Common myeloid progenitor, CD34-positive (primary cell): Measurements from ENCODE around the gene ERN1.

ENCODE experiments used
- CTCF ChIA-PET: fragments of 350-600 bp; sonication (Branson Sonifier 250); formaldehyde crosslinking; loops from one replicate; lab custom pipeline; 2021; ENCODE audit warnings: antibody characterized with exemption; lab: Charles Lee
- POLR2A ChIA-PET: fragments of 350-600 bp; sonication (Branson Sonifier 250); formaldehyde crosslinking; loops from one replicate; lab custom pipeline; 2021; ENCODE audit warnings: antibody characterized with exemption; lab: Charles Lee
- DNase-seq, 3 donors: peaks; one replicate each; pipeline versions ENCODE4 v3.0.0 to v3.0.0-alpha.2; 2013
- H3K27ac ChIP-seq, 2 experiments: 1 replicate in 1 of 2; 2 replicates in 1 of 2; pipeline ENCODE4 v1.7.0; 2013; ENCODE audit warnings: inconsistent platforms in 2 of 2, low read length in 2 of 2, mild to moderate bottlenecking in 2 of 2, low read depth in 1 of 2, moderate library complexity in 1 of 2; ENCODE audit not compliant: severe bottlenecking in 2 of 2, insufficient read depth in 1 of 2, poor library complexity in 1 of 2
- H3K27me3 ChIP-seq, 5 experiments: replicated peaks in 2 of 5; 1 replicate in 3 of 5; 2 replicates in 2 of 5; pipeline versions ENCODE4 v1.6.1 to v1.7.0; 2013; ENCODE audit warnings: low read length in 4 of 5, mild to moderate bottlenecking in 2 of 5, moderate library complexity in 2 of 5, inconsistent platforms in 1 of 5; ENCODE audit not compliant: insufficient read depth in 5 of 5, control insufficient read depth in 4 of 5
- H3K36me3 ChIP-seq, 4 experiments: 1 replicate in 2 of 4; 2 replicates in 2 of 4; pipeline versions ENCODE4 v1.6.1 to v1.7.0; 2013; ENCODE audit warnings: low read length in 3 of 4, control low read depth in 1 of 4, mild to moderate bottlenecking in 1 of 4; ENCODE audit not compliant: control insufficient read depth in 4 of 4, insufficient read depth in 4 of 4
- H3K4me1 ChIP-seq, 4 experiments: 1 replicate in 3 of 4; 2 replicates in 1 of 4; pipeline versions ENCODE4 v1.6.1 to v1.7.1; 2013; ENCODE audit warnings: low read length in 3 of 4, mild to moderate bottlenecking in 3 of 4, control low read depth in 1 of 4, inconsistent platforms in 1 of 4, moderate library complexity in 1 of 4; ENCODE audit not compliant: control insufficient read depth in 4 of 4, insufficient read depth in 4 of 4; ENCODE audit errors: control extremely low read depth in 1 of 4
- H3K4me3 ChIP-seq, 7 experiments: 1 replicate in 4 of 7; 2 replicates in 3 of 7; pipeline versions ENCODE4 v1.5.1 to v1.7.0; 2013; ENCODE audit warnings: mild to moderate bottlenecking in 7 of 7, low read length in 6 of 7, moderate library complexity in 6 of 7, inconsistent platforms in 2 of 7, low read depth in 2 of 7, control low read depth in 1 of 7; ENCODE audit not compliant: insufficient read depth in 4 of 7, control insufficient read depth in 1 of 7; ENCODE audit errors: extremely low read depth in 1 of 7
- H3K9me3 ChIP-seq, 5 experiments: 1 replicate in 4 of 5; 2 replicates in 1 of 5; pipeline versions ENCODE4 v1.6.1 to v1.7.1; 2013; ENCODE audit warnings: low read length in 4 of 5, mild to moderate bottlenecking in 2 of 5, inconsistent platforms in 1 of 5, low read depth in 1 of 5, moderate library complexity in 1 of 5; ENCODE audit not compliant: control insufficient read depth in 4 of 5, insufficient read depth in 2 of 5; ENCODE audit errors: control extremely low read depth in 1 of 5
- WGBS: methylation state at CpG from one replicate; pipeline ENCODE4 v1.1.5; 2013; ENCODE audit not compliant: insufficient coverage; 5-methylcytosine and 5-hydroxymethylcytosine counted together

ERN1 gene

GRCh38 chr17:64131606-64132270 is 1.8 kb upstream of the ERN1 start:
- Histone ChIP-seq H3K36me3 (no peaks in the 10 kb centered on the region), H3K27me3 (no peaks in the 10 kb centered on the region), H3K27ac (no peak overlapping the region), H3K9me3 (no peaks in the 10 kb centered on the region), H3K4me1 (peaks cover 0 to 22% (median 18%) of the 10 kb centered on the region in 4 experiments), H3K4me3 (no peak overlapping the region)
- 95% methylated on average over 4 of the region's 5 CpGs for WGBS
- DNase-seq, result no peak
- ChIA-PET CTCF (interaction anchor here (0.9 to 7.9 kb wide), 18 partner anchors 10 to 272 kb away, joined by 3 to 212 read pairs (median 8); partner anchors contain the start of genes CSHL1 and GH1), POLR2A (interaction anchor here (0.7 kb wide), 1 partner anchor 142 kb away, joined by 4 read pairs; no protein-coding TSS in a partner anchor)

GRCh38 chr17:64130559-64131001 is 636 bp upstream of the ERN1 start:
- Histone ChIP-seq H3K27ac (peak overlapping the region in 1 of 2 experiments; percentile 51), H3K36me3 (no peaks in the 10 kb centered on the region), H3K9me3 (no peaks in the 10 kb centered on the region), H3K4me3 (peak overlapping the region in 6 of 7 experiments; percentile 35 to 74 (median 48)), H3K27me3 (no peaks in the 10 kb centered on the region), H3K4me1 (peaks cover 0 to 22% (median 18%) of the 10 kb centered on the region in 4 experiments)
- POLR2A ChIA-PET, result interaction anchor here (0.5 to 2.4 kb wide), 9 partner anchors 12 to 110 kb away, joined by 3 to 15 read pairs (median 5); partner anchors contain the start of gene ICAM2
- 3% methylated on average over 17 of the region's 24 CpGs for WGBS
- peak in 2 of 3 donors; percentile 81 to 85 for DNase-seq
- CTCF ChIA-PET, result interaction anchor here (0.9 to 7.9 kb wide), 12 partner anchors 9 to 219 kb away, joined by 3 to 212 read pairs (median 5); partner anchors contain the start of genes CSHL1 and GH1

GRCh38 chr17:64129515-64129764 is 504 bp downstream of the ERN1 start:
- 0% methylated on average over 20 of the region's 31 CpGs for WGBS
- H3K9me3 ChIP-seq, result no peaks in the 10 kb centered on the region
- peaks cover 0 to 22% (median 18%) of the 10 kb centered on the region in 4 experiments for H3K4me1 ChIP-seq
- POLR2A ChIA-PET, result interaction anchor here (0.7 to 2.4 kb wide), 7 partner anchors 8 to 104 kb away, joined by 3 to 11 read pairs (median 5); no protein-coding TSS in a partner anchor
- H3K27ac ChIP-seq, result peak overlapping the region; percentile 33 to 75
- no peak for DNase-seq
- CTCF ChIA-PET, result interaction anchor here (0.6 to 7.9 kb wide), 8 partner anchors 8 to 218 kb away, joined by 3 to 212 read pairs (median 6); partner anchors contain the start of gene CSHL1
- H3K27me3 ChIP-seq, result no peaks in the 10 kb centered on the region
- H3K4me3 ChIP-seq, result peak overlapping the region; percentile 65 to 89 (median 85)
- no peaks in the 10 kb centered on the region for H3K36me3 ChIP-seq

- DNase-seq, result peak in 1 of 3 donors; percentile 36
- Histone ChIP-seq H3K4me1 (peaks cover 0 to 22% (median 18%) of the 10 kb centered on the region in 4 experiments), H3K9me3 (no peaks in the 10 kb centered on the region), H3K27ac (peak overlapping the region; percentile 33 to 75), H3K4me3 (peak overlapping the region; percentile 65 to 89 (median 85)), H3K27me3 (no peaks in the 10 kb centered on the region), H3K36me3 (no peaks in the 10 kb centered on the region)
- 15% methylated on average over 11 of the region's 15 CpGs for WGBS
- CTCF ChIA-PET, result interaction anchor here (0.6 to 7.9 kb wide), 8 partner anchors 7 to 218 kb away, joined by 3 to 212 read pairs (median 6); partner anchors contain the start of gene CSHL1
- POLR2A ChIA-PET, result interaction anchor here (0.7 to 2.4 kb wide), 7 partner anchors 8 to 104 kb away, joined by 3 to 11 read pairs (median 5); no protein-coding TSS in a partner anchor
These were observed 993 bp downstream of the ERN1 start for GRCh38 chr17:64128787-64129514.

- ChIA-PET CTCF (interaction anchor here (1.5 kb wide), 1 partner anchor 98 kb away, joined by 3 read pairs; no protein-coding TSS in a partner anchor), POLR2A (no interaction called here)
- no peak overlapping the region for H3K27ac ChIP-seq
These were observed 3.0 kb downstream of the ERN1 start for GRCh38 chr17:64126918-64127317.

GRCh38 chr17:64125937-64126336 is 4.0 kb downstream of the ERN1 start:
- H3K4me3 ChIP-seq, result no peak overlapping the region
- no peaks in the 10 kb centered on the region for H3K36me3 ChIP-seq
- DNase-seq, result no peak
- CTCF ChIA-PET, result interaction anchor here (1.1 kb wide), 1 partner anchor 13 kb away, joined by 5 read pairs; no protein-coding TSS in a partner anchor
- 93% methylated on average over 2 of the region's 3 CpGs for WGBS
- H3K4me1 ChIP-seq, result peaks cover 0 to 24% (median 21%) of the 10 kb centered on the region in 4 experiments
- H3K27me3 ChIP-seq, result no peaks in the 10 kb centered on the region
- no peak overlapping the region for H3K27ac ChIP-seq
- H3K9me3 ChIP-seq, result no peaks in the 10 kb centered on the region
- POLR2A ChIA-PET, result no interaction called here

More at GRCh38 chr17:64126918-64127317, 3.0 kb downstream of the ERN1 start:
- no peak for DNase-seq
- H3K27me3 ChIP-seq, result no peaks in the 10 kb centered on the region
- WGBS, result 100% methylated on average over 1 of the region's 1 CpG
- H3K4me3 ChIP-seq, result no peak overlapping the region
- no peaks in the 10 kb centered on the region for H3K36me3 ChIP-seq
- H3K9me3 ChIP-seq, result no peaks in the 10 kb centered on the region
- H3K4me1 ChIP-seq, result peaks cover 0 to 22% (median 18%) of the 10 kb centered on the region in 4 experiments
